Neural crest cell (in vitro differentiated cells): ENCODE data around the gene SNX10. TPM values are rescaled to one million over a fixed set of nuclear protein-coding genes. Genes with fewer than 3 reads are reported as not detected.

Experiments
- DNase-seq: peaks from one replicate; pipeline ENCODE4 v3.0.0; 2021; ENCODE audit warnings: low read depth, mixed read lengths, low spot score
- H3K27ac Mint-ChIP-seq: one replicate; pipeline ENCODE4 v1.8.0; 2021; ENCODE audit warnings: mild to moderate bottlenecking, mixed read lengths; ENCODE audit not compliant: unreplicated experiment
- H3K27me3 Mint-ChIP-seq: 2 replicates; pipeline ENCODE4 v1.8.0; 2021; ENCODE audit warnings: low read depth, mild to moderate bottlenecking, mixed read lengths
- H3K36me3 Mint-ChIP-seq: 2 replicates; pipeline ENCODE4 v1.8.0; 2021; ENCODE audit warnings: low read depth, mild to moderate bottlenecking, mixed read lengths
- H3K4me1 Mint-ChIP-seq: 2 replicates; pipeline ENCODE4 v1.8.0; 2021; ENCODE audit warnings: mixed read lengths
- H3K4me3 Mint-ChIP-seq: one replicate; pipeline ENCODE4 v1.8.0; 2021; ENCODE audit warnings: mild to moderate bottlenecking, mixed read lengths
- H3K9me3 Mint-ChIP-seq: 2 replicates; pipeline ENCODE4 v1.8.0; 2021; ENCODE audit warnings: mixed read lengths
- total RNA-seq: library from RNA; stranded (reverse); gene quantifications from 2 replicates; pipeline ENCODE4 v1.2.1, GENCODE V29; 2021
- TF ChIP-seq, protein P1 (sequence below): fragments of 200-600 bp; sonication (generic); conservative IDR thresholded peaks from 2 replicates; pipeline ENCODE4 v1.5.0; 2021; ENCODE audit warnings: antibody characterized with exemption, mild to moderate bottlenecking

SNX10 gene
- total RNA-seq, 1 donor from 2014 or later: 5.0 TPM

DNA sequence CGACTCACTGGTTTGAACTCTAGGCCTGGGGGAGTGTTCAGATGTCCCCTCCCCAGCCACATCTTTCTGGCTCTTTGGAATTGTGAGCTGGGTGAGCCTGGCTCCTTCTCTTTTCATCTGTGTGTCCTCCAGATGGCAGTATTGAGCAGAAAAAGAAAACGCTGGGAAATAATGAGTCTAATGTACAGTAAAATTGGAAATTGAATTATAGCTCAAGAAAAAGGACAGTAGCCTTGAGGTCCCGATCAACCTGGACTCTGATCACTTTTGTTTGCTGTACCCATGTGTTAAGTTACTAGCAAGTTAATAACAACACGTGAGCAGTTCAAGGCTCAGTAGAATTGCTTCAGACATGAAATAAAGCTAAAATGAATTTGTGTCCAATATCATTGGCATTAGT is 77.9 kb downstream of the SNX10 start:
- H3K4me1 Mint-ChIP-seq: peaks cover 23% of the 10 kb centered on the region
- peaks cover 4% of the 10 kb centered on the region for H3K27me3 Mint-ChIP-seq
- H3K36me3 Mint-ChIP-seq: no peaks in the 10 kb centered on the region
- H3K9me3 Mint-ChIP-seq: no peaks in the 10 kb centered on the region
- peak; percentile 50 for DNase-seq
- TF ChIP-seq, protein P1, sequence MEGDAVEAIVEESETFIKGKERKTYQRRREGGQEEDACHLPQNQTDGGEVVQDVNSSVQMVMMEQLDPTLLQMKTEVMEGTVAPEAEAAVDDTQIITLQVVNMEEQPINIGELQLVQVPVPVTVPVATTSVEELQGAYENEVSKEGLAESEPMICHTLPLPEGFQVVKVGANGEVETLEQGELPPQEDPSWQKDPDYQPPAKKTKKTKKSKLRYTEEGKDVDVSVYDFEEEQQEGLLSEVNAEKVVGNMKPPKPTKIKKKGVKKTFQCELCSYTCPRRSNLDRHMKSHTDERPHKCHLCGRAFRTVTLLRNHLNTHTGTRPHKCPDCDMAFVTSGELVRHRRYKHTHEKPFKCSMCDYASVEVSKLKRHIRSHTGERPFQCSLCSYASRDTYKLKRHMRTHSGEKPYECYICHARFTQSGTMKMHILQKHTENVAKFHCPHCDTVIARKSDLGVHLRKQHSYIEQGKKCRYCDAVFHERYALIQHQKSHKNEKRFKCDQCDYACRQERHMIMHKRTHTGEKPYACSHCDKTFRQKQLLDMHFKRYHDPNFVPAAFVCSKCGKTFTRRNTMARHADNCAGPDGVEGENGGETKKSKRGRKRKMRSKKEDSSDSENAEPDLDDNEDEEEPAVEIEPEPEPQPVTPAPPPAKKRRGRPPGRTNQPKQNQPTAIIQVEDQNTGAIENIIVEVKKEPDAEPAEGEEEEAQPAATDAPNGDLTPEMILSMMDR: peak; percentile 90
- H3K4me3 Mint-ChIP-seq: no peak overlapping the region
- no peak overlapping the region for H3K27ac Mint-ChIP-seq

DNA sequence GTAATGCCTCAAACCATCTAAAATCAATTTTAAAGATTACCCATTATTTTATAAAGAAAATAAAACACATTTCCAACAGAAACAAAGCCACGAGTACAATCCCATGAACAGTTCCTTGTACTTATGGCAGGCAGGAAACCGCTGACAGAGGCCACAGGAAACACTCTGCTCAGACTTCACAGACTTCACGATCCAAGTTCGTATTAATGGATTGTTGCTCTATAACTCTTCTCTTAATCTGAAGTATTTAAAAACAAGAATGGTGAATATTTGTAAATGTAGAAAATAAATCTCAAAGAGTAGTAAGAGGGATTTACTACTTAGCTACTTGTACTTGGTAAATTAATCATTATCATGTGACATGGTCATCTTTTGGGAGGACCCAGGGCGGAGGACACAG is 78.3 kb downstream of the SNX10 start:
- no peak for DNase-seq
- peaks cover 4% of the 10 kb centered on the region for H3K27me3 Mint-ChIP-seq
- peak overlapping the region; percentile 66 for H3K4me3 Mint-ChIP-seq
- TF ChIP-seq, protein P1: no peak
- H3K36me3 Mint-ChIP-seq: no peaks in the 10 kb centered on the region
- peaks cover 21% of the 10 kb centered on the region for H3K4me1 Mint-ChIP-seq
- H3K27ac Mint-ChIP-seq: peak overlapping the region; percentile 88
- no peaks in the 10 kb centered on the region for H3K9me3 Mint-ChIP-seq

DNA sequence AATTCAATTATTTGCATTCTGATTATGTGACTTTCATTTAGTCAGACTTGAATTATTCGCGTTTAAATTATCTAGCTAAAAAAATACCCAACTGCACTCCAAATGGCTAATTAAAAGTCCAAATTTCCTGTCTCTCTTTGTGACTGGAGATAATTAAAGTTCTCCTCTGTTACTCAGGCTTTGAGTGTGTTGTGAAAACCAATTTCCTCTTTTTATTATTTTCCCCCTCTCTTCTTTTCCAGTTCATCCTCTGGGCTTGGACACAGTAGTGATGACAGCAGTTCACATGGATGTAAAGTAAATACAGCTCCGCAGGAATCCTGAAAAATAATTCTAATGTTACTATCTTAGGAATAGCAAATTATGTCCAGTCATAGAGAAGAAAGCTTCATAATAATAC is 80.6 kb downstream of the SNX10 start:
- DNase-seq: no peak
- peaks cover 24% of the 10 kb centered on the region for H3K4me1 Mint-ChIP-seq
- H3K36me3 Mint-ChIP-seq: no peaks in the 10 kb centered on the region
- no peaks in the 10 kb centered on the region for H3K9me3 Mint-ChIP-seq
- H3K4me3 Mint-ChIP-seq: no peak overlapping the region
- no peak overlapping the region for H3K27ac Mint-ChIP-seq
- H3K27me3 Mint-ChIP-seq: peaks cover 8% of the 10 kb centered on the region
- TF ChIP-seq, protein P1: no peak

GRCh38 chr7:26372704-26373103 is 81.0 kb downstream of the SNX10 start:
- peaks cover 8% of the 10 kb centered on the region for H3K27me3 Mint-ChIP-seq
- no peak overlapping the region for H3K4me3 Mint-ChIP-seq
- DNase-seq: no peak
- H3K9me3 Mint-ChIP-seq: no peaks in the 10 kb centered on the region
- H3K4me1 Mint-ChIP-seq: peaks cover 27% of the 10 kb centered on the region
- H3K27ac Mint-ChIP-seq: no peak overlapping the region
- H3K36me3 Mint-ChIP-seq: no peaks in the 10 kb centered on the region
- TF ChIP-seq, protein P1: no peak

DNA sequence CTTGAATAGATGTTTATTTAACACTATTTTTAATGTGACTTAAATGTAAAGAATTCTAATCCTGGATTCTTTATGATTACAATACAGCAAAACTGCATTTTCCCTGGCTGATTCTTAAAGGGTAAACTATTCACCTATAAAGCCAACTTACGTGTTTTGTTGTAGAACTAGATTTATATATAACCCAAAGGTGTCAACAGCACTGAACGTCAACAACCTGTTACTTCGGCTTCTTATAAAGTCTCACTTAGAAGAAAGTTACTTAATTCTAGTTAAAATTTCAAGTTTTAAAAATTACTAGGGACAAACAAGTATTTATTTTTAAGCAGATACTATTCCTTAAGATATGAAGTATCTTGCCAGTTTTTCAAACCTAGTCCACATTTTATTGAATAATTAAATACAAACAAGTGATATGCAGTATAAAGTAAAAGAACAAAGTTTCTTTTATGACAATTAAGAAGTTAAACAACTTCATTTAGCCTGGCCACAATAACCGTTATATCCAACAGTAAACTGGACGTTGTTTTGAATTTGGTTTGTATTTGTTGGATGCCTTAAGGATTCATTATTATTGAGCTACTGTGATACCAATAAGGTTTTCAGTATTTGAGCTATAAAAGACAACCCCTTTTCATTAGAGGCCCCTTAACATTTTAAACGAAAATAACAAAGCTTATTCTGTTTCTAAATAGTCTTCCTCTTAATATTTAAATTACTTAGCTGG is 83.1 kb downstream of the SNX10 start:
- Mint-ChIP-seq H3K27me3 (peaks cover 19% of the 10 kb centered on the region), H3K4me3 (peak overlapping the region; percentile 91), H3K9me3 (no peaks in the 10 kb centered on the region), H3K36me3 (no peaks in the 10 kb centered on the region), H3K4me1 (peaks cover 30% of the 10 kb centered on the region), H3K27ac (no peak overlapping the region)
- no peak for DNase-seq
- TF ChIP-seq, protein P1: no peak
